Stomach smooth muscle (tissue), 2 donors: ENCODE data around the gene KCND1.

Source experiments
- H3K27ac ChIP-seq: one replicate; pipeline ENCODE4 v1.7.0; 2013; ENCODE audit warnings: mild to moderate bottlenecking, low read length, inconsistent platforms
- H3K27me3 ChIP-seq, 2 donors: one replicate each; pipeline ENCODE4 v1.7.0; 2013; ENCODE audit warnings: low read length in 2 of 2; ENCODE audit not compliant: insufficient read depth in 2 of 2, control insufficient read depth in 1 of 2
- H3K36me3 ChIP-seq, 2 donors: one replicate each; pipeline ENCODE4 v1.7.0; 2013; ENCODE audit warnings: low read length in 2 of 2; ENCODE audit not compliant: control insufficient read depth in 2 of 2, insufficient read depth in 2 of 2
- H3K4me1 ChIP-seq: one replicate; pipeline ENCODE4 v1.7.0; 2013; ENCODE audit warnings: low read length; ENCODE audit not compliant: control insufficient read depth, insufficient read depth
- H3K4me3 ChIP-seq, 2 donors: one replicate each; pipeline ENCODE4 v1.7.0; 2013; ENCODE audit warnings: low read length in 2 of 2
- H3K9ac ChIP-seq, 2 donors: one replicate each; pipeline ENCODE4 v1.7.0; 2013; ENCODE audit warnings: low read length in 2 of 2, mild to moderate bottlenecking in 1 of 2
- H3K9me3 ChIP-seq, 2 donors: one replicate each; pipeline ENCODE4 v1.7.0; 2013; ENCODE audit warnings: low read length in 2 of 2; ENCODE audit not compliant: control insufficient read depth in 2 of 2
- donor health status: healthy.
- donor health status: Pancreatic carcinoma.

KCND1 gene

GRCh38 chrX:48913605-48914366 lies 57.9 kb downstream of the KCND1 start:
- Histone ChIP-seq H3K9ac (no peak overlapping the region), H3K36me3 (peaks cover 0 to 5% of the 10 kb centered on the region in 2 donors), H3K4me1 (peaks cover 10% of the 10 kb centered on the region), H3K27me3 (peaks cover 0 to 8% of the 10 kb centered on the region in 2 donors), H3K27ac (no peak overlapping the region), H3K9me3 (no peaks in the 10 kb centered on the region), H3K4me3 (no peak overlapping the region)

GRCh38 chrX:48911412-48912182 lies 60.0 kb downstream of the KCND1 start, which contains the start of gene SLC35A2:
TSS of gene SLC35A2 (minus strand) at chrX:48911646. CDS start at chrX:48911636, 10 bp downstream.
- Histone ChIP-seq H3K27me3 (peaks cover 0 to 5% of the 10 kb centered on the region in 2 donors), H3K4me1 (peaks cover 8% of the 10 kb centered on the region), H3K36me3 (peaks cover 0 to 7% of the 10 kb centered on the region in 2 donors), H3K27ac (peak within 1 kb of the TSS; percentile 58), H3K4me3 (peak within 1 kb of the TSS; percentile 76 to 85), H3K9me3 (no peaks in the 10 kb centered on the region), H3K9ac (peak within 1 kb of the TSS; percentile 74 to 75)
